H9 (cell line): ENCODE results near the gene PEPD. TPM values are rescaled to one million over a fixed set of nuclear protein-coding genes. Genes with fewer than 3 reads are reported as not detected.
"Not testable (repeated sequence)": the region's sequence is repeated elsewhere in the genome, so short reads cannot be mapped to it uniquely, and the experiment has no call there.

Source experiments
- DNase-seq: peaks from one replicate; pipeline ENCODE4 v3.0.0-alpha.2; 2017
- H2AFZ ChIP-seq: one replicate; pipeline ENCODE4 v1.6.1; 2013; ENCODE audit warnings: mild to moderate bottlenecking, low read length, control low read depth, moderate library complexity
- H2AK5ac ChIP-seq: 2 replicates; pipeline ENCODE4 v1.6.1; 2013; ENCODE audit warnings: low read length, control low read depth, mixed read lengths; ENCODE audit not compliant: insufficient read length
- H2BK120ac ChIP-seq: one replicate; pipeline ENCODE4 v1.6.1; 2013; ENCODE audit warnings: low read depth, mild to moderate bottlenecking, low read length, control low read depth, inconsistent platforms; ENCODE audit not compliant: poor library complexity, severe bottlenecking
- H2BK12ac ChIP-seq: 2 replicates; pipeline ENCODE4 v1.6.1; 2013; ENCODE audit warnings: low read length, control low read depth, mixed read lengths, low read depth; ENCODE audit not compliant: insufficient read length
- H2BK15ac ChIP-seq: 2 replicates; pipeline ENCODE4 v1.6.1; 2013; ENCODE audit warnings: low read depth, low read length, control low read depth
- H2BK20ac ChIP-seq: one replicate; pipeline ENCODE4 v1.6.1; 2013; ENCODE audit warnings: low read depth, mild to moderate bottlenecking, low read length, control low read depth, inconsistent platforms; ENCODE audit not compliant: poor library complexity, severe bottlenecking
- H2BK5ac ChIP-seq: 2 replicates; pipeline ENCODE4 v1.6.1; 2013; ENCODE audit warnings: low read length, control low read depth, mixed read lengths; ENCODE audit not compliant: insufficient read length
- H3K14ac ChIP-seq: 2 replicates; pipeline ENCODE4 v1.6.1; 2013; ENCODE audit warnings: low read length, control low read depth; ENCODE audit not compliant: insufficient read depth
- H3K18ac ChIP-seq: 2 replicates; pipeline ENCODE4 v1.6.1; 2013; ENCODE audit warnings: low read depth, mild to moderate bottlenecking, mixed read lengths, low read length, control low read depth; ENCODE audit not compliant: insufficient read length
- H3K23ac ChIP-seq: 2 replicates; pipeline ENCODE4 v1.6.1; 2013; ENCODE audit warnings: low read length, control low read depth, mixed read lengths, low read depth; ENCODE audit not compliant: insufficient read length
- H3K23me2 ChIP-seq: 2 replicates; pipeline ENCODE4 v1.6.1; 2013; ENCODE audit warnings: low read depth, mild to moderate bottlenecking, mixed read lengths, low read length, control low read depth; ENCODE audit not compliant: insufficient read length, poor library complexity, severe bottlenecking
- H3K27ac ChIP-seq: 2 replicates; pipeline ENCODE4 v1.5.1; 2013; ENCODE audit warnings: low read length, control low read depth, mixed read lengths, low read depth; ENCODE audit not compliant: insufficient read length
- H3K27me3 ChIP-seq: 2 replicates; pipeline ENCODE4 v1.6.1; 2013; ENCODE audit warnings: low read length, control low read depth, inconsistent platforms; ENCODE audit not compliant: insufficient read depth
- H3K4ac ChIP-seq: 2 replicates; pipeline ENCODE4 v1.6.1; 2013; ENCODE audit warnings: low read depth, mild to moderate bottlenecking, control low read depth, inconsistent platforms, low read length, moderate library complexity
- H3K4me1 ChIP-seq: 2 replicates; pipeline ENCODE4 v1.6.1; 2013; ENCODE audit warnings: low read length, control low read depth, inconsistent platforms; ENCODE audit not compliant: insufficient read depth
- H3K4me2 ChIP-seq: 2 replicates; pipeline ENCODE4 v1.6.1; 2013; ENCODE audit warnings: low read length, control low read depth, mixed read lengths; ENCODE audit not compliant: insufficient read length, insufficient read depth
- H3K56ac ChIP-seq: 2 replicates; pipeline ENCODE4 v1.6.1; 2013; ENCODE audit warnings: low read depth, mild to moderate bottlenecking, mixed read lengths, low read length, control low read depth; ENCODE audit not compliant: insufficient read length
- H3K79me1 ChIP-seq: 2 replicates; pipeline ENCODE4 v1.6.1; 2013; ENCODE audit warnings: low read depth, mild to moderate bottlenecking, moderate library complexity, low read length, control low read depth, inconsistent platforms; ENCODE audit not compliant: insufficient read depth, poor library complexity, severe bottlenecking
- H3K79me2 ChIP-seq: 2 replicates; pipeline ENCODE4 v1.6.1; 2013; ENCODE audit warnings: low read length, control low read depth, inconsistent platforms; ENCODE audit not compliant: insufficient read depth
- H3K9ac ChIP-seq: 2 replicates; pipeline ENCODE4 v1.6.1; 2013; ENCODE audit warnings: low read length, control low read depth, mixed read lengths; ENCODE audit not compliant: insufficient read length; ENCODE audit errors: extremely low read depth
- H3K9me3 ChIP-seq: one replicate; pipeline ENCODE4 v1.6.1; 2013; ENCODE audit warnings: low read depth, low read length, inconsistent platforms; ENCODE audit not compliant: control insufficient read depth
- H3T11ph ChIP-seq: one replicate; pipeline ENCODE4 v1.6.1; 2013; ENCODE audit warnings: mild to moderate bottlenecking, low read length, control low read depth, inconsistent platforms
- H4K20me1 ChIP-seq: one replicate; pipeline ENCODE4 v1.6.1; 2013; ENCODE audit not compliant: control insufficient read depth, insufficient read length, insufficient read depth
- H4K5ac ChIP-seq: 2 replicates; pipeline ENCODE4 v1.6.1; 2013; ENCODE audit warnings: low read depth, mild to moderate bottlenecking, mixed read lengths, low read length, control low read depth; ENCODE audit not compliant: insufficient read length
- H4K8ac ChIP-seq: replicated peaks from 2 replicates; pipeline ENCODE4 v1.6.1; 2013; ENCODE audit warnings: low read length, control low read depth, mixed read lengths, low read depth; ENCODE audit not compliant: insufficient read length
- H4K91ac ChIP-seq: 2 replicates; pipeline ENCODE4 v1.6.1; 2013; ENCODE audit warnings: low read depth, mild to moderate bottlenecking, moderate library complexity, mixed read lengths, low read length, control low read depth; ENCODE audit not compliant: insufficient read length
- H3K27ac Mint-ChIP-seq, 3 experiments: 2 replicates in 2 of 3; 3 replicates in 1 of 3; pipeline ENCODE4 v1.8.0; 2020 to 2021; ENCODE audit warnings: mixed read lengths in 3 of 3, mild to moderate bottlenecking in 1 of 3, moderate library complexity in 1 of 3
- H3K27me3 Mint-ChIP-seq: 2 replicates; pipeline ENCODE4 v1.8.0; 2021; ENCODE audit warnings: low read depth, mild to moderate bottlenecking, moderate library complexity, mixed read lengths
- H3K36me3 Mint-ChIP-seq, 3 experiments: 2 replicates in 2 of 3; 3 replicates in 1 of 3; pipeline ENCODE4 v1.8.0; 2020 to 2021; ENCODE audit warnings: low read depth in 3 of 3, mixed read lengths in 3 of 3; ENCODE audit not compliant: insufficient read depth in 1 of 3
- H3K4me1 Mint-ChIP-seq, 2 experiments: 2 replicates each; pipeline ENCODE4 v1.8.0; 2020; ENCODE audit warnings: mixed read lengths in 2 of 2
- H3K4me3 Mint-ChIP-seq, 2 experiments: 2 replicates in 1 of 2; 3 replicates in 1 of 2; pipeline ENCODE4 v1.8.0; 2020 to 2021; ENCODE audit warnings: mild to moderate bottlenecking in 2 of 2, mixed read lengths in 2 of 2, moderate library complexity in 1 of 2
- H3K9me3 Mint-ChIP-seq, 2 experiments: 2 replicates in 1 of 2; 3 replicates in 1 of 2; pipeline ENCODE4 v1.8.0; 2020; ENCODE audit warnings: mild to moderate bottlenecking in 2 of 2, mixed read lengths in 2 of 2, moderate library complexity in 1 of 2
- WGBS: extraction: QIAGEN DNeasy Blood & Tissue Kit; methylation state at CpG from one replicate; pipeline ENCODE4 v1.1.7; 2013; ENCODE audit warnings: missing lambda C conversion rate, low lambda C conversion rate, mixed read lengths; ENCODE audit not compliant: insufficient read length; ENCODE audit errors: extremely low coverage; 5-methylcytosine and 5-hydroxymethylcytosine counted together
- total RNA-seq: library from RNA; stranded (reverse); gene quantifications from 2 replicates; pipeline ENCODE4 v1.2.1, GENCODE V29; 2021
- TF ChIP-seq, protein P1 (sequence below): fragments of 200-600 bp; sonication (generic); conservative IDR thresholded peaks from 3 replicates; pipeline ENCODE4 v1.8.0; 2021; ENCODE audit warnings: antibody characterized with exemption, mild to moderate bottlenecking

PEPD gene
- total RNA-seq, 1 experiment from 2014 or later = 52.8 TPM

GRCh38 chr19:33481863-33482262 lies 39.7 kb downstream of the PEPD start:
- Histone ChIP-seq H3K9ac (no peak overlapping the region), H3K27ac (no peak overlapping the region), H3K27me3 (no peaks in the 10 kb centered on the region), H2AFZ (no peak overlapping the region), H3K79me2 (no peaks in the 10 kb centered on the region), H3T11ph (no peak overlapping the region), H3K14ac (no peak overlapping the region), H3K79me1 (no peaks in the 10 kb centered on the region), H3K18ac (no peak overlapping the region), H2BK5ac (no peak overlapping the region), H4K91ac (no peak overlapping the region), H4K5ac (no peak overlapping the region), H2AK5ac (no peak overlapping the region), H2BK20ac (no peak overlapping the region), H2BK12ac (no peak overlapping the region), H2BK120ac (no peak overlapping the region), H4K8ac (no peak overlapping the region), H3K23ac (no peak overlapping the region), H3K56ac (no peak overlapping the region), H2BK15ac (no peak overlapping the region), H3K9me3 (no peaks in the 10 kb centered on the region), H3K23me2 (no peaks in the 10 kb centered on the region), H3K4me1 (no peaks in the 10 kb centered on the region), H4K20me1 (no peaks in the 10 kb centered on the region), H3K4me2 (no peak overlapping the region), H3K4ac (no peak overlapping the region)
- no CpG with 5 or more reads among the region's 4 CpGs for WGBS
- H3K4me1 Mint-ChIP-seq = no peaks in the 10 kb centered on the region
- no peak for DNase-seq
- H3K27ac Mint-ChIP-seq = 0 out of 7 replicates have a peak overlapping the region, but pooled peaks of 1 of the 3 experiments have one; percentile 23
- H3K27me3 Mint-ChIP-seq = no peaks in the 10 kb centered on the region
- TF ChIP-seq, protein P1, sequence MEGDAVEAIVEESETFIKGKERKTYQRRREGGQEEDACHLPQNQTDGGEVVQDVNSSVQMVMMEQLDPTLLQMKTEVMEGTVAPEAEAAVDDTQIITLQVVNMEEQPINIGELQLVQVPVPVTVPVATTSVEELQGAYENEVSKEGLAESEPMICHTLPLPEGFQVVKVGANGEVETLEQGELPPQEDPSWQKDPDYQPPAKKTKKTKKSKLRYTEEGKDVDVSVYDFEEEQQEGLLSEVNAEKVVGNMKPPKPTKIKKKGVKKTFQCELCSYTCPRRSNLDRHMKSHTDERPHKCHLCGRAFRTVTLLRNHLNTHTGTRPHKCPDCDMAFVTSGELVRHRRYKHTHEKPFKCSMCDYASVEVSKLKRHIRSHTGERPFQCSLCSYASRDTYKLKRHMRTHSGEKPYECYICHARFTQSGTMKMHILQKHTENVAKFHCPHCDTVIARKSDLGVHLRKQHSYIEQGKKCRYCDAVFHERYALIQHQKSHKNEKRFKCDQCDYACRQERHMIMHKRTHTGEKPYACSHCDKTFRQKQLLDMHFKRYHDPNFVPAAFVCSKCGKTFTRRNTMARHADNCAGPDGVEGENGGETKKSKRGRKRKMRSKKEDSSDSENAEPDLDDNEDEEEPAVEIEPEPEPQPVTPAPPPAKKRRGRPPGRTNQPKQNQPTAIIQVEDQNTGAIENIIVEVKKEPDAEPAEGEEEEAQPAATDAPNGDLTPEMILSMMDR = no peak
- peaks cover 11 to 24% (median 16%) of the 10 kb centered on the region in 3 experiments for H3K36me3 Mint-ChIP-seq
- H3K4me3 Mint-ChIP-seq = no peak overlapping the region
- H3K9me3 Mint-ChIP-seq = peaks cover 0 to 2% of the 10 kb centered on the region in 2 experiments; a peak in 2 of 5 replicates

DNA sequence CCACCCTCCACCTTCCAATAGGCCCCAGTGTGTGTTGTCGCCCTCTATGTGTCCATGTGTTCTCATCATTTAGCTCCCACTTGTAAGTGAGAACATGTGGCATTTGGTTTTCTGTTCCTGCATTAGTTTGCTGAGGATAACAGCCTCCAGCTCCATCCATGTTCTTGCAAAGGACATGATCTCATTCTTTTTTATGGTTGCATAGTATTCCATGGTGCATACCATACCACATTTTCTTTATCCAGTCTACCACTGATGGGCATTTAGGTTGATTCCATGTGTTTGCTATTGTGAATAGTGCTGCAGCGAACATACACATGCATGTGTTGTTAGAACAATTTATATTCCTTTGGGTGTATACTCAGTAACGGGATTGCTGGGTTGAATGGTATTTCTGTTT lies 42.0 kb downstream of the PEPD start:
- not testable (repeated sequence) for H2BK120ac ChIP-seq, H3K27ac ChIP-seq, H3K4me3 Mint-ChIP-seq, H3K79me2 ChIP-seq, H3K9ac ChIP-seq, H3K27me3 ChIP-seq, H3K4me1 ChIP-seq, H3K4ac ChIP-seq, H3K14ac ChIP-seq, H2BK12ac ChIP-seq, H2AFZ ChIP-seq, H3K27ac Mint-ChIP-seq, H4K20me1 ChIP-seq, DNase-seq, H2BK20ac ChIP-seq, H3K23ac ChIP-seq, H2BK5ac ChIP-seq, H3K4me2 ChIP-seq, H3K9me3 Mint-ChIP-seq, H3K27me3 Mint-ChIP-seq, H4K91ac ChIP-seq, H3T11ph ChIP-seq, H3K18ac ChIP-seq, H3K79me1 ChIP-seq, H3K9me3 ChIP-seq, H2BK15ac ChIP-seq, H4K8ac ChIP-seq, H3K23me2 ChIP-seq, H3K56ac ChIP-seq, H4K5ac ChIP-seq, H2AK5ac ChIP-seq, H3K4me1 Mint-ChIP-seq
- peaks cover 11 to 26% (median 20%) of the 10 kb centered on the region in 3 experiments for H3K36me3 Mint-ChIP-seq
- WGBS = no CpG with 5 or more reads among the region's 3 CpGs
